CD4-positive, alpha-beta memory T cell (primary cell): Measurements from ENCODE around the gene SND1. TPM values are rescaled to one million over a fixed set of nuclear protein-coding genes. Genes with fewer than 3 reads are reported as not detected.

Source experiments
- CTCF ChIA-PET: fragments of 350-600 bp; sonication (Branson Sonifier 250); formaldehyde crosslinking; loops from one replicate; lab custom pipeline; 2021; ENCODE audit warnings: inconsistent platforms; ENCODE audit not compliant: partially characterized antibody; lab: Charles Lee
- POLR2A ChIA-PET: fragments of 350-600 bp; sonication (Branson Sonifier 250); formaldehyde crosslinking; loops from one replicate; lab custom pipeline; 2021; ENCODE audit not compliant: partially characterized antibody; lab: Charles Lee
- DNase-seq, 5 donors: peaks; one replicate each; pipeline versions ENCODE4 v3.0.0 to v3.0.0-alpha.2; 2020 to 2022; ENCODE audit warnings: mixed read lengths in 1 of 5
- H3K27ac ChIP-seq: one replicate; pipeline ENCODE4 v1.7.0; 2013; ENCODE audit warnings: low read depth, low read length
- H3K27me3 ChIP-seq: 2 replicates; pipeline ENCODE4 v1.7.0; 2013; ENCODE audit warnings: mild to moderate bottlenecking, low read length, moderate library complexity; ENCODE audit not compliant: insufficient read depth
- H3K36me3 ChIP-seq: 2 replicates; pipeline ENCODE4 v1.7.0; 2013; ENCODE audit warnings: mild to moderate bottlenecking, low read length, moderate library complexity; ENCODE audit not compliant: insufficient read depth
- H3K4me1 ChIP-seq: 2 replicates; pipeline ENCODE4 v1.7.0; 2013; ENCODE audit warnings: mild to moderate bottlenecking, low read length, moderate library complexity; ENCODE audit not compliant: insufficient read depth
- H3K4me3 ChIP-seq, 2 donors: one replicate each; pipeline ENCODE4 v1.7.0; 2013; ENCODE audit warnings: low read length in 2 of 2, mild to moderate bottlenecking in 1 of 2
- H3K9me3 ChIP-seq, 2 donors: one replicate each; pipeline ENCODE4 v1.7.0; 2013; ENCODE audit warnings: low read length in 2 of 2, control low read depth in 1 of 2; ENCODE audit not compliant: control insufficient read depth in 1 of 2
- H3K27ac Mint-ChIP-seq, 7 donors: one replicate each; pipeline ENCODE4 v1.8.0; 2020 to 2021; ENCODE audit warnings: mixed read lengths in 7 of 7, mild to moderate bottlenecking in 6 of 7, inconsistent platforms in 3 of 7, moderate library complexity in 3 of 7
- H3K27me3 Mint-ChIP-seq, 2 donors: one replicate each; pipeline ENCODE4 v1.8.0; 2020 to 2021; ENCODE audit warnings: mixed read lengths in 2 of 2
- H3K36me3 Mint-ChIP-seq, 2 donors: one replicate each; pipeline ENCODE4 v1.8.0; 2020 to 2021; ENCODE audit warnings: mixed read lengths in 2 of 2, inconsistent platforms in 1 of 2, mild to moderate bottlenecking in 1 of 2
- H3K4me1 Mint-ChIP-seq, 4 donors: one replicate each; pipeline ENCODE4 v1.8.0; 2020 to 2021; ENCODE audit warnings: mixed read lengths in 4 of 4, mild to moderate bottlenecking in 1 of 4
- H3K4me3 Mint-ChIP-seq, 8 donors: one replicate each; pipeline ENCODE4 v1.8.0; 2020 to 2021; ENCODE audit warnings: mixed read lengths in 8 of 8, mild to moderate bottlenecking in 7 of 8, moderate library complexity in 6 of 8, inconsistent platforms in 3 of 8
- H3K9me3 Mint-ChIP-seq, 8 donors: one replicate each; pipeline ENCODE4 v1.8.0; 2020 to 2021; ENCODE audit warnings: mixed read lengths in 8 of 8, mild to moderate bottlenecking in 5 of 8, inconsistent platforms in 3 of 8, moderate library complexity in 1 of 8
- intact Hi-C: fragments of 100-400 bp; cut with micrococcal nuclease; formaldehyde crosslinking; loops from one replicate; pipeline ENCODE4 v1.15.1; 2023
- polyA plus RNA-seq, 2 donors: library from polyadenylated mRNA; unstranded; fragments of 300-500 nt; fragmentation: Illumina TruSeq; gene quantifications; one replicate each; pipeline ENCODE4 v1.2.3, GENCODE V29; 2021
- total RNA-seq, 2 experiments: library from RNA; stranded (reverse); gene quantifications; one replicate each; pipeline ENCODE4 v1.2.3, GENCODE V29; 2021

Gene SND1
- total and polyA plus RNA-seq, 4 experiments from 2014 or later, result 119 to 223 (median 171) TPM

- H3K27me3 Mint-ChIP-seq, result no peaks in the 10 kb centered on the region
- no peaks in the 10 kb centered on the region for H3K9me3 Mint-ChIP-seq
- H3K4me3 Mint-ChIP-seq, result no peak overlapping the region
- CTCF ChIA-PET, result no interaction called here
- Histone ChIP-seq H3K27ac (no peak overlapping the region), H3K4me1 (no peaks in the 10 kb centered on the region), H3K36me3 (no peaks in the 10 kb centered on the region), H3K9me3 (no peaks in the 10 kb centered on the region), H3K27me3 (no peaks in the 10 kb centered on the region), H3K4me3 (no peak overlapping the region)
- H3K27ac Mint-ChIP-seq, result no peak overlapping the region
- intact Hi-C loops, result no loop called here
- DNase-seq, result no peak
- POLR2A ChIA-PET, result no interaction called here
- H3K4me1 Mint-ChIP-seq, result peaks cover 0 to 12% (median 10%) of the 10 kb centered on the region in 4 donors
- peaks cover 9 to 10% of the 10 kb centered on the region in 2 donors for H3K36me3 Mint-ChIP-seq
Measured at GRCh38 chr7:128066858-128067257, 414.9 kb downstream of the SND1 start.

GRCh38 chr7:128067983-128068382 lies 416.0 kb downstream of the SND1 start:
- no peak for DNase-seq
- Histone ChIP-seq H3K9me3 (no peaks in the 10 kb centered on the region), H3K27ac (no peak overlapping the region), H3K27me3 (no peaks in the 10 kb centered on the region), H3K4me1 (no peaks in the 10 kb centered on the region), H3K36me3 (no peaks in the 10 kb centered on the region), H3K4me3 (no peak overlapping the region)
- peaks cover 0 to 12% (median 9%) of the 10 kb centered on the region in 4 donors for H3K4me1 Mint-ChIP-seq
- peak overlapping the region in 1 of 7 donors; percentile 41 for H3K27ac Mint-ChIP-seq
- peaks cover 9 to 10% of the 10 kb centered on the region in 2 donors for H3K36me3 Mint-ChIP-seq
- no peak overlapping the region for H3K4me3 Mint-ChIP-seq
- no peaks in the 10 kb centered on the region for H3K9me3 Mint-ChIP-seq
- intact Hi-C loops, result no loop called here
- ChIA-PET CTCF (interaction anchor here (1.4 kb wide), 1 partner anchor 360 kb away, joined by 4 read pairs; no protein-coding TSS in a partner anchor), POLR2A (no interaction called here)
- H3K27me3 Mint-ChIP-seq, result no peaks in the 10 kb centered on the region

GRCh38 chr7:128068785-128069184 lies 416.8 kb downstream of the SND1 start:
- Histone ChIP-seq H3K27ac (no peak overlapping the region), H3K4me3 (no peak overlapping the region), H3K36me3 (peaks cover 5% of the 10 kb centered on the region), H3K27me3 (no peaks in the 10 kb centered on the region), H3K4me1 (no peaks in the 10 kb centered on the region), H3K9me3 (no peaks in the 10 kb centered on the region)
- Mint-ChIP-seq H3K4me1 (peaks cover 0 to 11% (median 7%) of the 10 kb centered on the region in 4 donors), H3K27ac (peak overlapping the region in 1 of 7 donors; percentile 12), H3K9me3 (no peaks in the 10 kb centered on the region), H3K4me3 (no peak overlapping the region), H3K36me3 (peaks cover 9 to 11% of the 10 kb centered on the region in 2 donors), H3K27me3 (no peaks in the 10 kb centered on the region)
- CTCF ChIA-PET, result interaction anchor here (1.4 kb wide), 1 partner anchor 361 kb away, joined by 4 read pairs; no protein-coding TSS in a partner anchor
- POLR2A ChIA-PET, result no interaction called here
- intact Hi-C loops, result no loop called here
- DNase-seq, result no peak

- Histone ChIP-seq H3K9me3 (no peaks in the 10 kb centered on the region), H3K4me3 (no peak overlapping the region), H3K27ac (no peak overlapping the region), H3K4me1 (no peaks in the 10 kb centered on the region), H3K27me3 (no peaks in the 10 kb centered on the region), H3K36me3 (peaks cover 7% of the 10 kb centered on the region)
- CTCF ChIA-PET, result interaction anchor here (1.4 kb wide), 1 partner anchor 362 kb away, joined by 4 read pairs; no protein-coding TSS in a partner anchor
- Mint-ChIP-seq H3K36me3 (peaks cover 5 to 14% of the 10 kb centered on the region in 2 donors), H3K9me3 (no peaks in the 10 kb centered on the region), H3K4me3 (no peak overlapping the region), H3K27me3 (no peaks in the 10 kb centered on the region), H3K4me1 (peaks cover 0 to 11% (median 4%) of the 10 kb centered on the region in 4 donors), H3K27ac (peak overlapping the region in 2 of 7 donors; percentile 9 to 19)
- intact Hi-C loops, result no loop called here
- POLR2A ChIA-PET, result no interaction called here
- DNase-seq, result no peak
Measured at GRCh38 chr7:128069373-128070364, 417.7 kb downstream of the SND1 start.

GRCh38 chr7:128071376-128071775 lies 419.4 kb downstream of the SND1 start:
- no peak for DNase-seq
- Histone ChIP-seq H3K27me3 (no peaks in the 10 kb centered on the region), H3K4me1 (no peaks in the 10 kb centered on the region), H3K27ac (no peak overlapping the region), H3K4me3 (no peak overlapping the region), H3K9me3 (no peaks in the 10 kb centered on the region), H3K36me3 (peaks cover 14% of the 10 kb centered on the region)
- Mint-ChIP-seq H3K27me3 (no peaks in the 10 kb centered on the region), H3K27ac (peak overlapping the region in 3 of 7 donors; percentile 5 to 47 (median 19)), H3K9me3 (no peaks in the 10 kb centered on the region), H3K4me1 (peaks cover 0 to 8% (median 3%) of the 10 kb centered on the region in 4 donors), H3K36me3 (peaks cover 0 to 24% of the 10 kb centered on the region in 2 donors), H3K4me3 (no peak overlapping the region)
- ChIA-PET POLR2A (no interaction called here), CTCF (no interaction called here)
- intact Hi-C loops, result no loop called here

GRCh38 chr7:128071801-128072200 lies 419.8 kb downstream of the SND1 start:
- Mint-ChIP-seq H3K9me3 (no peaks in the 10 kb centered on the region), H3K4me1 (peaks cover 0 to 8% (median 3%) of the 10 kb centered on the region in 4 donors), H3K4me3 (no peak overlapping the region), H3K27me3 (no peaks in the 10 kb centered on the region), H3K27ac (peak overlapping the region in 2 of 7 donors; percentile 5 to 47), H3K36me3 (peaks cover 0 to 24% of the 10 kb centered on the region in 2 donors)
- ChIA-PET POLR2A (no interaction called here), CTCF (no interaction called here)
- H3K4me3 ChIP-seq, result no peak overlapping the region
- H3K9me3 ChIP-seq, result no peaks in the 10 kb centered on the region
- no peak overlapping the region for H3K27ac ChIP-seq
- no peak for DNase-seq
- intact Hi-C loops, result no loop called here
- no peaks in the 10 kb centered on the region for H3K4me1 ChIP-seq
- no peaks in the 10 kb centered on the region for H3K27me3 ChIP-seq
- H3K36me3 ChIP-seq, result peaks cover 18% of the 10 kb centered on the region

- H3K9me3 ChIP-seq, result no peaks in the 10 kb centered on the region
- H3K4me1 ChIP-seq, result no peaks in the 10 kb centered on the region
- intact Hi-C loops, result no loop called here
- Mint-ChIP-seq H3K27ac (peak overlapping the region in 2 of 7 donors; percentile 62 to 72), H3K9me3 (no peaks in the 10 kb centered on the region), H3K36me3 (peaks cover 0 to 26% of the 10 kb centered on the region in 2 donors), H3K4me3 (no peak overlapping the region), H3K4me1 (peaks cover 0 to 8% (median 3%) of the 10 kb centered on the region in 4 donors), H3K27me3 (no peaks in the 10 kb centered on the region)
- peaks cover 27% of the 10 kb centered on the region for H3K36me3 ChIP-seq
- no peak for DNase-seq
- H3K27ac ChIP-seq, result no peak overlapping the region
- H3K27me3 ChIP-seq, result no peaks in the 10 kb centered on the region
- ChIA-PET CTCF (no interaction called here), POLR2A (no interaction called here)
- no peak overlapping the region for H3K4me3 ChIP-seq
Measured at GRCh38 chr7:128073671-128074310, 421.8 kb downstream of the SND1 start.
